ENCODE data around the gene KISS1.

The KISS1 gene

GRCh38 chr1:204151552-204152309 lies 44.6 kb downstream of the KISS1 start, which contains the start of gene ETNK2:
Gene ETNK2, minus strand, starts transcription at chr1:204152044. Its CDS starts 192 bp downstream, at chr1:204151852.
- Histone ChIP-seq H3K9ac (ENCODE audit: low read length) (peak within 1 kb of the TSS; percentile 68), H3K56ac (ENCODE audit: low read length) (peak within 1 kb of the TSS; percentile 86), H3K4ac (ENCODE audit: low read depth, low read length) (no peak within 1 kb of the TSS), H3K4me3 (ENCODE audit: low read length) (peak within 1 kb of the TSS; percentile 39), H3K23ac (ENCODE audit: low read length) (peak within 1 kb of the TSS; percentile 37), H3K4me2 (ENCODE audit: low read length) (peak within 1 kb of the TSS; percentile 91), H3K4me1 (ENCODE audit: control insufficient read depth, low read depth, low read length) (peaks cover 1% of the 10 kb centered on the region), H3K79me1 (ENCODE audit: low read length) (no peaks in the 10 kb centered on the region), H3K79me2 (ENCODE audit: control insufficient read depth, insufficient read depth, low read length) (no peaks in the 10 kb centered on the region), H3K27ac (ENCODE audit: low read depth, low read length) (no peak within 1 kb of the TSS), H4K8ac (ENCODE audit: low read depth, low read length) (no peak within 1 kb of the TSS), H4K5ac (ENCODE audit: low read length) (no peak within 1 kb of the TSS), H3K27me3 (ENCODE audit: insufficient read depth, low read length, poor library complexity) (no peaks in the 10 kb centered on the region), H2BK15ac (replicated peaks; ENCODE audit: low read depth) (no peak within 1 kb of the TSS), H3K36me3 (ENCODE audit: control insufficient read depth, insufficient read depth, low read length) (no peaks in the 10 kb centered on the region), H2BK5ac (ENCODE audit: low read length) (no peak within 1 kb of the TSS), H2BK120ac (ENCODE audit: low read depth, low read length) (no peak within 1 kb of the TSS), H3K18ac (ENCODE audit: low read length) (peak within 1 kb of the TSS; percentile 13), H2AK5ac (ENCODE audit: low read length) (no peak within 1 kb of the TSS)
- peak; percentile 63 for DNase-seq
- no CpG with 5 or more reads among the region's 94 CpGs for WGBS (ENCODE audit: extremely low coverage, insufficient coverage, low lambda C conversion rate)

- Histone ChIP-seq H3K4me3 (ENCODE audit: low read length) (peak overlapping the region; percentile 39), H3K27me3 (ENCODE audit: insufficient read depth, low read length, poor library complexity) (no peaks in the 10 kb centered on the region), H3K23ac (ENCODE audit: low read length) (no peak overlapping the region), H3K4me1 (ENCODE audit: control insufficient read depth, low read depth, low read length) (peaks cover 1% of the 10 kb centered on the region), H3K4me2 (ENCODE audit: low read length) (peak overlapping the region; percentile 91), H3K9ac (ENCODE audit: low read length) (peak overlapping the region; percentile 68), H2BK15ac (replicated peaks; ENCODE audit: low read depth) (no peak overlapping the region), H2BK120ac (ENCODE audit: low read depth, low read length) (no peak overlapping the region), H3K18ac (ENCODE audit: low read length) (no peak overlapping the region), H3K4ac (ENCODE audit: low read depth, low read length) (no peak overlapping the region), H3K56ac (ENCODE audit: low read length) (peak overlapping the region; percentile 84), H3K79me1 (ENCODE audit: low read length) (no peaks in the 10 kb centered on the region), H3K79me2 (ENCODE audit: control insufficient read depth, insufficient read depth, low read length) (no peaks in the 10 kb centered on the region), H3K36me3 (ENCODE audit: control insufficient read depth, insufficient read depth, low read length) (no peaks in the 10 kb centered on the region), H2BK5ac (ENCODE audit: low read length) (no peak overlapping the region), H3K27ac (ENCODE audit: low read depth, low read length) (no peak overlapping the region), H4K8ac (ENCODE audit: low read depth, low read length) (no peak overlapping the region), H2AK5ac (ENCODE audit: low read length) (no peak overlapping the region), H4K5ac (ENCODE audit: low read length) (no peak overlapping the region)
- peak; percentile 52 for DNase-seq
- no CpG with 5 or more reads among the region's 33 CpGs for WGBS (ENCODE audit: extremely low coverage, insufficient coverage, low lambda C conversion rate)
These were observed 45.4 kb downstream of the KISS1 start for GRCh38 chr1:204150702-204151551.

GRCh38 chr1:204149635-204150565 lies 46.4 kb downstream of the KISS1 start:
- H3K56ac ChIP-seq (ENCODE audit: low read length), result no peak overlapping the region
- H4K5ac ChIP-seq (ENCODE audit: low read length), result no peak overlapping the region
- no peak overlapping the region for H4K8ac ChIP-seq (ENCODE audit: low read depth, low read length)
- no peak for DNase-seq
- no peaks in the 10 kb centered on the region for H3K79me1 ChIP-seq (ENCODE audit: low read length)
- no CpG with 5 or more reads among the region's 16 CpGs for WGBS (ENCODE audit: extremely low coverage, insufficient coverage, low lambda C conversion rate)
- H3K18ac ChIP-seq (ENCODE audit: low read length), result no peak overlapping the region
- H3K27ac ChIP-seq (ENCODE audit: low read depth, low read length), result no peak overlapping the region
- H3K4me2 ChIP-seq (ENCODE audit: low read length), result no peak overlapping the region
- no peak overlapping the region for H2BK120ac ChIP-seq (ENCODE audit: low read depth, low read length)
- H3K4ac ChIP-seq (ENCODE audit: low read depth, low read length), result no peak overlapping the region
- H3K23ac ChIP-seq (ENCODE audit: low read length), result no peak overlapping the region
- no peak overlapping the region for H3K9ac ChIP-seq (ENCODE audit: low read length)
- no peak overlapping the region for H2BK5ac ChIP-seq (ENCODE audit: low read length)
- no peaks in the 10 kb centered on the region for H3K27me3 ChIP-seq (ENCODE audit: insufficient read depth, low read length, poor library complexity)
- no peak overlapping the region for H2AK5ac ChIP-seq (ENCODE audit: low read length)
- peaks cover 1% of the 10 kb centered on the region for H3K4me1 ChIP-seq (ENCODE audit: control insufficient read depth, low read depth, low read length)
- no peak overlapping the region for H3K4me3 ChIP-seq (ENCODE audit: low read length)
- H3K79me2 ChIP-seq (ENCODE audit: control insufficient read depth, insufficient read depth, low read length), result no peaks in the 10 kb centered on the region
- H2BK15ac ChIP-seq (replicated peaks; ENCODE audit: low read depth), result no peak overlapping the region
- no peaks in the 10 kb centered on the region for H3K36me3 ChIP-seq (ENCODE audit: control insufficient read depth, insufficient read depth, low read length)

- Histone ChIP-seq H3K79me1 (ENCODE audit: low read length) (no peaks in the 10 kb centered on the region), H2BK120ac (ENCODE audit: low read depth, low read length) (no peak overlapping the region), H3K56ac (ENCODE audit: low read length) (no peak overlapping the region), H3K36me3 (ENCODE audit: control insufficient read depth, insufficient read depth, low read length) (no peaks in the 10 kb centered on the region), H3K4me3 (ENCODE audit: low read length) (no peak overlapping the region), H3K4me2 (ENCODE audit: low read length) (no peak overlapping the region), H2BK5ac (ENCODE audit: low read length) (no peak overlapping the region), H3K27me3 (ENCODE audit: insufficient read depth, low read length, poor library complexity) (no peaks in the 10 kb centered on the region), H3K4me1 (ENCODE audit: control insufficient read depth, low read depth, low read length) (peaks cover 1% of the 10 kb centered on the region), H3K4ac (ENCODE audit: low read depth, low read length) (no peak overlapping the region), H3K27ac (ENCODE audit: low read depth, low read length) (no peak overlapping the region), H4K5ac (ENCODE audit: low read length) (no peak overlapping the region), H2BK15ac (replicated peaks; ENCODE audit: low read depth) (no peak overlapping the region), H3K23ac (ENCODE audit: low read length) (no peak overlapping the region), H3K18ac (ENCODE audit: low read length) (no peak overlapping the region), H3K9ac (ENCODE audit: low read length) (no peak overlapping the region), H3K79me2 (ENCODE audit: control insufficient read depth, insufficient read depth, low read length) (no peaks in the 10 kb centered on the region), H4K8ac (ENCODE audit: low read depth, low read length) (no peak overlapping the region), H2AK5ac (ENCODE audit: low read length) (no peak overlapping the region)
- no CpG with 5 or more reads among the region's 2 CpGs for WGBS (ENCODE audit: extremely low coverage, insufficient coverage, low lambda C conversion rate)
- DNase-seq, result no peak
These were observed 47.2 kb downstream of the KISS1 start for GRCh38 chr1:204149107-204149506.

Data from mesendoderm (in vitro differentiated cells).